AG10803 (cell line): ENCODE measurements around the gene FNTB.
A peak's percentile ranks its signal among the peaks of the same experiment; 100 is the strongest.
"Not testable (repeated sequence)": the region's sequence is repeated elsewhere in the genome, so short reads cannot be mapped to it uniquely, and the experiment has no call there.

Experiments used
- DNase-seq: peaks from one replicate; pipeline ENCODE4 v3.0.0; 2010; ENCODE audit warnings: low read depth
- H3K4me3 ChIP-seq: 2 replicates; pipeline ENCODE4 v1.5.1; 2011; ENCODE audit warnings: mild to moderate bottlenecking, low read length, control low read depth
- CTCF ChIP-seq: conservative IDR thresholded peaks from 2 replicates; pipeline ENCODE4 v1.5.1; 2011; ENCODE audit warnings: mild to moderate bottlenecking, low read length, control low read depth, inconsistent platforms

FNTB gene

GRCh38 chr14:65080960-65081747, 94.5 kb downstream of the FNTB start:
- no peak overlapping the region for H3K4me3 ChIP-seq
- no peak for TF ChIP-seq CTCF
- no peak for DNase-seq

- DNase-seq, result no peak
- H3K4me3 ChIP-seq, result no peak overlapping the region
- no peak for TF ChIP-seq CTCF
Measured at GRCh38 chr14:65082930-65083329, 96.2 kb downstream of the FNTB start.

GRCh38 chr14:65084554-65085505, 98.1 kb downstream of the FNTB start:
- no peak overlapping the region for H3K4me3 ChIP-seq
- DNase-seq, result no peak
- TF ChIP-seq CTCF, result no peak

- not testable (repeated sequence) for DNase-seq, H3K4me3 ChIP-seq
Measured at GRCh38 chr14:65086686-65087085, 100.0 kb downstream of the FNTB start.

GRCh38 chr14:65087835-65088234, 101.1 kb downstream of the FNTB start:
- H3K4me3 ChIP-seq, DNase-seq: not testable (repeated sequence)

- DNase-seq, result no peak
- no peak for TF ChIP-seq CTCF
- H3K4me3 ChIP-seq, result no peak overlapping the region
Measured at GRCh38 chr14:65092349-65092748, 105.7 kb downstream of the FNTB start.

- peak; percentile 84 for DNase-seq
- TF ChIP-seq CTCF, result no peak
- no peak overlapping the region for H3K4me3 ChIP-seq
Measured at GRCh38 chr14:65095633-65096205, 109.0 kb downstream of the FNTB start.
